HG02852 (cell line): ENCODE data around the gene RAP1GDS1.
"Not testable (repeated sequence)": the region's sequence is repeated elsewhere in the genome, so short reads cannot be mapped to it uniquely, and the experiment has no call there.

Experiments
- ATAC-seq: cut with Tn5 transposase; IDR thresholded peaks from one replicate; pipeline ENCODE4 v1.9.1; 2021; ENCODE audit warnings: mild to moderate bottlenecking, moderate library complexity; ENCODE audit not compliant: unreplicated experiment

RAP1GDS1 gene

DNA sequence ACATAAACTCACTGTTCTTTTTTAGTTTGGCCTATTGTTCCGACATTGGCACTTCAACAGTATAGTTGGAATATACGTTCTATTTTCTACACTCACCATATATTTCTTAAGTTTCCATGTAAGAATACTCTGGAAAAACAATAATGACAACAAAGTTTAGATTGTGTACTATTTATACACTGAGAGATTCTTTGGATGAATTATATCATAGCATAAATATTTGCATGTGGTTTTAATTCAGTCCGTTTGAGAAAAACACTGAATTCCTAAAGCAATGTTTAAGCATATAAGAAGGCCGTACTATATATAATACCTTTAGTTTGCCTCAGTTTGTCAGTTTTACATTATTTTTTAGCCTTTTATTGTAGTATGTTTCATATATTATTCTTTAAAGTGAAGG lies 82.4 kb downstream of the RAP1GDS1 start:
- ATAC-seq = no peak

DNA sequence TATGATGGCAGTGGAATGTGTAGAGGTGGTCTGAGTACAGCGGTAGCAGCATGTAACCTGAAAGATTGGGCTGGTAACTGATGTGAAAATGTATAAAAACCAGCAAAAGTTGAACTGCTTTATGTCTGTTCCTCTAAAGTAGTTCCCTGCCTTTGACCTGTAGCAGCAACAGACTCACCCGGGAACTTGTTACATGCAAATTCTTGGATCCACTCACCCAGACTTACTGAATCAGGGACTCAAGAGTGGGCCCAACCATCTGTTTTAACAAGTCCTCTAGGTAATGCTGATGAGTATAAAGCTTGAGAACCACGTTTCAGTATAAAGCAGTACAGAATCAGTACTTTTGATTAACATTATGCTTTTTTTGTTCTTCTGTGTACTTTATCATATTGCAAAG lies 84.7 kb downstream of the RAP1GDS1 start:
- no peak for ATAC-seq

DNA sequence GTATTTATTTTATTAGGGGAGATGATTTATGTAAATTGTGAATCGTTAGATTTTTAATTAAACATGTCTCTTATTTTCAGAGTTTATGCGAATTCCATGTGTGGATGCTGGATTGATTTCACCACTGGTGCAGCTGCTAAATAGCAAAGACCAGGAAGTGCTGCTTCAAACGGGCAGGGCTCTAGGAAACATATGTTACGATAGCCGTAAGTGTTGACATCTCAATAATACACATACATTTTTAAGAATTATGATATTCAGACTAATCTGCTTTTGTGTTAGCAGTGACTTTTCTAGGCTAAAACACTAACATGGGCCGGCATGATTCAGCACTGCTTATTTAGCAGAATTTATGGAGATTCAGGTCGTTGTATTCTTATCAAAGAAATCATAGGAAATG lies 91.2 kb downstream of the RAP1GDS1 start:
- no peak for ATAC-seq

DNA sequence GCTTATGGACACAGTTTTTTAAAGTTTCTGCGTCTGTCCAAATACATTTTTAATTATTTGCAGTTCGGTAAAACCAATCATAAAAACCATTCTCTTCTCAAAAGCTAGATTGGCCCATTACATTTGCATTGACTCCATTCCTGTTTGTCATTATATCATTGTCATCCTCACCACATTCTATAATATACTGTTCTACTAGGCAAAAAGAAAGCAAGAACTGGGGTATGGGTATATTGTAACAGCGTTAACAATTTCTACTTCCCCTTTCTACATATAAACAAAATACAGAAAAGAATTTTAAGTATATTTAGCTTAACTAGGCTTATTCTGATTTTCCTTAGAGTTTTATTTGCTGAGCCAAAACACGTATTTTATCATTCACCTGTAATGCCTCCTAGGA lies 91.8 kb downstream of the RAP1GDS1 start:
- no peak for ATAC-seq

DNA sequence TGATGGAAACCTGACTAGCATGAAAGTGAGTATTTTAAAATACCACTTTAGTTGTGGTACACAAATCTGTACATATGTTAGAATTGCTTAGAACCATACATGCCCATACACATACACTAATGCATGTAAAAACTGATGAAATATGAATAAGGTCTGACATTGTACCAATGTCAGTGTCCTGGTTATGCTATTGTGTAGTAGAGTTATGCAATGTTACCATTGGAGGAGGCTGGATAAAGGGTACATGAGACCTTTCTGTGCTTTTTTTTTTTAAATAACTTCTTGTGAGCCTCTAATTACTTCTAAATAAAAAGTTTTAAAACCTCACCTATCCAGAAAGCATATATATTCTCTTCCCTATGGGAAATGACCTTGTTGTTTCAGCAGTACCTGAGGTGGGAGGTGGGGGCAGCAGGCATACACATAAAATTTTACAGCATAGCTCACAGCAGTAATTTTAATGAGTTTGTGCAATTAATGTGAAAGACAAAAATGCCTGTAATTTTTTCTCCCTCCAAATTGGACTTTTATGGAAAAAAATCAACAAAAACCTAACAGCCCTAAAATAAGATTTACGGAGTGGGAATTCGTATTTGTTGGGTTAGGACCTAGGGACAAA lies 97.6 kb downstream of the RAP1GDS1 start:
- no peak for ATAC-seq

DNA sequence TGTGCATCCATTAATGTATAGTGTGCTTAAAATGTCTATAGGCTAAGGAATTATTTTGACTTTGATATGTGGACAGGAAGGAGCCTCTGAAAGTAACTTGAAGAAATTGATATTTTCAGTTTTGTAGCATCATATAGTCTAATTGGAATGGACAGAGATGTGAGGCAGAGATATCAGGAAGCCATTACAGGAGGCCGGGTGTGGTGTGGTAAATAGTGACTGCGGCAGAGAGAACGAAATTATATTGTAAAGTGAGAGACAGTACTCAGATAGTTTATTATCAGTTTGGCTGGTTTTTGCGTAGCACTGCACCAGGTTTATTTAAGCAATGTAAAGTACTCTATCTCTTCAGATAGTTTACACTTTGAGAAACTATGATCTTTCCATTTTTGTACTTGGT lies 98.5 kb downstream of the RAP1GDS1 start:
- no peak for ATAC-seq

DNA sequence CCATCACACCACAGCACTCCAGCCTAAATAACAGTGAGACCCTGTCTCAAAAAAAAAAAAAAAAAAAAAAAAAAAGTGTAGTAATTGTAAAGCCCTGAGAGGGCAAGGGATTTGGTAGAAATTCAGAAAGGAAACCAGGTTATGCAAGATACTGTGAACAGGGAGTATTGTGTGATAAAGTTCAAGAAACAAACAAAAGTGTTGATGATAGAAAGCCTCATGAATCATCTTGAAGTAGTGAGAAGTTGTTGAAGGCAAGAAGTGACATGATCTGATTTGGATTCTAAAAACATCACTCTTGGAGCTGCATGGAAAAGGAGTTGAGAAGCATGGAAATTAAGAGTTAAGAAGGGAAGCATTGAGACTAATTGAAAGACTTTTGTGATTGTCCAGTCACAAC lies 102.2 kb downstream of the RAP1GDS1 start:
- ATAC-seq = no peak

DNA sequence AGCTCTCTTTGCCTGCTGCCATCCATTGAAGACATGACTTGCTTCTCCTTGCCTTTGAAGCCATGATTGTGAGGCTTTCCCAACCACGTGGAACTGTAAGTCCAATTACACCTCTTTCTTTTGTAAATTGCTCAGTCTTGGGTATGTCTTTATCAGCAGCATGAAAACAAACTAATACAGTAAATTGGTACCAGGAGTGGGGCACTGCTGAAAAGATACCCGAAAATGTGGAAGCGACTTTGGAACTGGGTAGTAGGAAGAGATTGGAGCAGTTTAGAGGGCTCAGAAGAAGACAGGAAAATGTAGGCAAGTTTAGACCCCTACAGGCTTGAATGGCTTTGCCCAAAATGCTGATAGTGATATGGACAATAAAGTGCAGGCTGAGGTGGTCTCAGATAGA lies 105.1 kb downstream of the RAP1GDS1 start:
- not testable (repeated sequence) for ATAC-seq

DNA sequence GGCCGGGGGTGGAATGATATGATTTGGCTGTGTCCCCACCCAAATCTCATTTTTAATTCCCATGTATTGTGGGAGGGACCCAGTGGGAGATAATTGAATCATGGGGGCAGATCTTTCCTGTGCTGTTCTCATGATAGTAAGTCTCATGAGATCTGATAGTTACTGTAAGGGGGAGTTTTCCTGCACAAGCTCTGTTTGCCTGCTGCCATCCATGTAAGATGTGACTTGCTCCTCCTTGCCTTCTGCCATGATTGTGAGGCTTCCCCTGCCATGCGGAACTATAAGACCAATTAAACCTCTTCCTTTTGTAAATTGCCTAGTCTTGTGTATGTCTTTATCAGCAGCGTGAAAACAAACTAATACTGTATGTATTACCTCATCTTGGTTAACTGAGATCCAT lies 106.8 kb downstream of the RAP1GDS1 start:
- not testable (repeated sequence) for ATAC-seq

DNA sequence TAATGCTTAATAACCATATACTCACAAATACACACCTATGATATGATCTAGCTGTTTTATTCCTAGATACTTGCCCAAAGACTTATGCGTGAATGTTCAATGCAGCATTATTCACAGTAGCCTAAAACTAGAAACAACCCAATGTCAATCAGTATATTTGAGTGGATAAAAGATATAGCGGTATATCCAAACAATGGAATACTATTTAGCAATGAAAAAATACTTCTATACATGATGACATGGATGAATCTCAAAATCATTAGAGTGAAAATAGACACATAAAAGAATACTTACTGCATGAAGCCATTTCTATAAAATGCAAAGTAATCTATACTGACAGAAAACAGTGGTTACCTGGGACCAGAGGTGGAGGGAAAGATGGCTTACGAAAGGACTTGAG lies 108.1 kb downstream of the RAP1GDS1 start:
- no peak for ATAC-seq

DNA sequence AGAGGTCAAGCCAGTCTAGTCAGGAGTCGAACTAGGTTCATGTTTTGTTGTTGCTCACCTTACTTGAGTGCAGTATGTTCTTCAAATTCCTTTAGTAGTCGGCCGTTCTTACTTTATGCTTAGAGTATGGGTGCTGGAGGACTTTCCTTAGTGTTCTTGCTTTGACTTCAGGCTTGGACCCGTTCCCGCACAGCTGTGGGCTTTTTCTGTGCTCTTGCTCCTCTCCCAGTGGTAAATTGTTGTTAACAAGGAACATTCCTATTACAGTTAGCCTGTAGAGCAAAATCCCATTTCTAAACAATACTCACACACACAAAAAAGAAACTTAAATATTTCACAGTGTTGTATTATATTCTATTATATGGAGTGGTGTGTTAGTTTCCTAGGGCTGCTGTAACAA lies 113.5 kb downstream of the RAP1GDS1 start:
- no peak for ATAC-seq

DNA sequence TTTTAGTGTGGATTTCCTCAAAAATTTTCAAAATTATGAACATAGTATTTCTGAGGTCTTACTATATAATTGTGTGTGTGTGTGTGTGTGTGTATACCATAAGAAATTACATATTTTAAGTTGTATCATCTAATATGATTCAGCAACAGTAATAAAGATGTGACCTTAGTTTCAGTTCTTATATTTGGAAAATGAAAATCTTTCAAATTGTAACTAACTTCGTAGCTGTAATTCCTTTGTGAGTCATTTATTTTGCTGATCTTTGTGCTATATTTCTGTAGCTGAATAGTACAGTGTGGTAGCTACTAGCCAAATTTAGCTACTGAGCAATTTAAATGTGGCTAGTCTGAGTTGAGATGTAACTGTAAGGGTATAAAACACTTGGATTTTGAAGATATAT lies 116.4 kb downstream of the RAP1GDS1 start:
- ATAC-seq = no peak

DNA sequence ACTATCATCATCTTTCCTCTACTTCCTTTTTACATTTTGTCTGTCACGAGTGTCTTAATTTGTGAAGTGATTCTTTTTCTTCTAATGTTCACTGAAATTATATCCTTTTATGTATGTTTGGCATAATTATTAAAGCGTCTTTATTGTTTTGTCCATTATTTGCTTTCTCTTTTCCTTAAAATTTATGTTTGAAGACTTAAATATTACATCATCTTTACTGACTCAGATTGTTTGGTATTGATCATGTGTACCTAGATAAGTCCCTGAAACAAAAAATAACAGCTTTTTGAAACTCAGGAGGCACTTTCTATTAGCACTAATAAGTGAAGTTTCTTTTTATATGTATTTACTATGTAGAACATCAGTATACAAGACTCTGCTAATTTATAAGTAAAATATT lies 120.1 kb downstream of the RAP1GDS1 start:
- ATAC-seq = no peak

DNA sequence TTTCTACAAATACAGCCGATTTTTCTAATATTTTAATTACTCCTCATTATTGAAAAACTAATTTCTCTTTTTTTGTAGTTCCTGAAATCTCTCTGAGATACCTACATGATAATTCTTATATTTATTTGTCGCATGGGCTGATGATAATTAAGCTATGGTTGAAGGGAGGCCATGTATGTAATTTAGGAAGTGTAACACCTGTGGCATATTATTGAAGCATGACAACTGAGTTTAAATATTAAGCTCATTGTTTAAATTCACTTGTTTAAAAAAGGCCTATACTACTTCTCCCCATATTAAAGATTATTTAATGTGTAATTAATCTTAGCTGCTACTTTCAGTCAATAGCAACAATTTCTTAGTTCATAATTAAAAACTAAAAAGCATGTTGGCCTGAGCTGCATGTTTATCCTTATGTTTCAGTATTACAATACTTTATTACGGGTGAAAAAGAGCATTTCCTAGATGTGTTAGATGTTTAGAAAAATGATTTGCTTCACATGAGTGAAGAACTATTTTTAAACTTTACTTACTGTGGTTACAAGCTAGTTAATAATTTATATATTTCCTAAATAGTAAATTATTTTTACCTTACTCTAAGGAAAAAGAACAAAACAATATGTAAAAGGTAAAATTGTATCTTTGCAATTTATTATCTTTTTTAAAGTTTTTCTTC lies 122.4 kb downstream of the RAP1GDS1 start:
- ATAC-seq = no peak

DNA sequence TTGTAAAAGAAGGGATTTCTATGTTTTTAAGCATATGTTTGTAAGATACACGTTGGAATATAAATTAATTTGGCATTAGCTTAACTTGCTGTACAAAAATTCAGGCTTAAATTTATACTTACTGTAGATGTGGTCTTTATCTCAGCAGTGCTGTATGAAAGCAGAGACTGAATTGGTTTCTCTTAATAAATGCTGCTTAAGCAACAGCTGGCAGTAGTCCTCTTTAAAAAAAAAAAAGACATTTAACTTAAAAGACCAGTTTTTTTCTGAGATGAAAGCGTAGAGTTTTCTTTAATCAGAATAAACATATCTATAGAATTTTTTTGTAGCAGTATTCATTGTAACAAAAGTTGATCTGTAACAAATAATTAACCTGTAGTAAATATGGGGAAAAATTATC lies 124.6 kb downstream of the RAP1GDS1 start:
- no peak for ATAC-seq

DNA sequence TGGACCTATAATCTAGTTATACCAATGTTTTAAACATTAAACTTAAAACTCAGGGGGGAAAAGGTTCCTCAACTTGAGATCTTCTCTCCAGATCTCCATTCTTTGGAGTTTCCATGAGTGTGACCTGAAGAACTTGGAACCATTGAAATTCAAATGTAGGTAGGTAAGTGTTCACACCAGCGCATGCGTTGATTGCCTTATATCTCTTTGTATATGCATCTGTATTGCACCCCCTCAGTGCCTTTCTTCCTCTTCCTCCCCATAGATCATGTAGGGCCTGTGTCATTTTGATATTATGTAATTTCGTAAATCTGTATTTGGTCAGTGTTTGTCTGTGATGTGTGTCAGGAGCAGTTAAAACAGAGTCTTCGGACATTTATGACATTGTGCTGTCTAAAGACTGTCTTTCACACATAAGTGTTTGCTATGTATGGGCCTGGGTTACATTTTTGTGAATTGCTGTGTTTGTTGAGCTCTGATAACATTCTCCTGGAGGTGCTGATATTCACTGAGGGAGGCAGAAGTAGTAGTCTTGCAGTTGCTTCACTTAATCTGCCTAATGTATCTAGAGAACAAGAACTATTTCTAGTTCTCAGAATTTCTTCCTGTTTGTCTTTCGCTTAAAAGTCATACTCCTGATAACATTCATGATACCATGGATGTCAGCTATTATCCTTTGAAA lies 126.3 kb downstream of the RAP1GDS1 start:
- no peak for ATAC-seq

DNA sequence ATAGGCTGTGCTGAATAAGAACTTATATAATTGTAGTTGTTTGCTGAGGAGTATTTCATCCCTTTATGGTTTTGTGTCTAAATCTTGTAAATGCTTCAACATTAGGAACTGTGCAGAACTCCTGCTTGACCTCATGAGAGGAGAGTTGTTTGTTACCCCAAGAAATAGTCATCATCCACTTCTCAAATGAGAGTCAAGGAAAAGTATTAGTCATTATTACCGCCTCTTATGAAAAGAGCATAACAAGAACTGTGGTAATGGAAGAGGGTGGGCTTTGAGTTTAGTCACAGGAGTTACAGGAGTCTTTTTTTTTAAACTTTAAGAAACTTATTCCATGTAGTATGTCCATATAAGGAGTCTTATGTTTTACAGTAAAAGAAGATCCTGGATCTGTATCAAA lies 132.9 kb downstream of the RAP1GDS1 start:
- ATAC-seq = no peak

DNA sequence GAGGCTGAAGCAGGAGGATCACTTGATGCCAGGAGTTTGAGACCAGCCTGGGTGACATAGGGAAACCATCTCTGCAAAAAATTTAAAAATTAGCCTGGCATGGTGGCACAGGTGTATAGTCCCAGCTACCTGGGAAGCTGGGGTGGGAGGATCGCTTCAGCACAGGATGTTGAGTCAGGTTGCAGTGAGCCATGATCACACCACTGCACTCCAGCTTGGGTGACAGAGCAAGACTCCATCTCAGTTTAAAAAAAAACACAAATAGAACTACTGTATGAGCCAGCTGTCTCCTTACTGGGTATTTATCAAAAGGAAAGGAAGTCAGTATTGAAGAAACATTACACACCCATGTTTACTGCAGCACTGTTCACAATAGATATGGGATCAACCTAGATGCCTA lies 138.7 kb downstream of the RAP1GDS1 start:
- no peak for ATAC-seq

DNA sequence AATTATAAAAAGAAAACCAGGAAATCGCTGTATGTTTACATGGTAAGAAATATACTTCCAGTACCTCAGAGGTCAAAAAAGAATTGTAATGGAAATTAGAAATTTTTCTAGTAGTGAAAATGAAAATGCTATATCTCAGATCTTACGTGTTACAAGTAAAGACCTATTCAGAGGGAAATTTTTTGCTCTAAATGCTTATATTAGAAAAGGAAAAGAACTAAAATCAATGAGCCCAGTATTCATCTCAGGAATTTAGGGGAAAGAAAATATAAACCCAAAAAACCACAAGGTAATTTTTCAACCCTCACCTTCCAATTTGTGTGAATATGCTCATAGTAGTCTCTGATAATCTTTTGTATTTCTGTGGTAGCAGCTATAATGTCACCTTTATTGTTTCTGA lies 145.6 kb downstream of the RAP1GDS1 start:
- ATAC-seq = no peak

DNA sequence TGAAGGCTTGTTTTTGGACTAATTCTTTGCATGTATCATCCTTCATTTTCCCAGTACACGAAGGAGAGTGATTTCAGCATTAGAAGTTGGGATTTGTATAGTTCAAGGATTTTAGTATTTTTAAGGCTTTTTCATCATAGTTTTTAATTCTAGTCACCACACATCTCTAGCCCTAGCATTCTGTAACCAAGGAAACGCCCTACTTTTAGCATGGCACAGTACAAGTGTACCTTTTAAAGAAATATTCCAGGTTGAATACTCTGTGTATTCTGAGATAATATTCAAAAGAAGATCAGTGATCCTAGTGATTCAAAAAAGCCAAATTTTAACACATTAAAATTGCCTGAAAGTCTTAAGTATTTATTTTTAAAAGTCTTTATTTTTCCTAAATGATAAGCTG lies 150.5 kb downstream of the RAP1GDS1 start:
- no peak for ATAC-seq

DNA sequence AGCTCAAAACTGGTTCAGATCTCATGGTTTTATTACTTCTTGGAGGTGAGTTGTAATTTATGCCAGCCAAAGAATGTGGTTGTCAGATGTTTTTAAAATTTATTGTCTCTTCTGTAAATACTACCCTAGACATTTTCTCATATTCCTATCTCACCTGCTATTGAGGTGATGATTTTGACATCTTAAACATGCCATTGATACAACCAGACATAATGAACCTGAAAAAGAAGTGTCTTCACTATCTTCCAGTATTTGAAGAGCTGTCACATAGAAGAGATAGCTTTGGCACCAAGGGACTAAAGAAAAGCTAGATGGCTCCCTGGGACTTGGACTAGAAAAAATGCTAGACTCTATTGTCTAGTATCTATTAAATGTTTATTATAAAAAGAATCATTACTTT lies 155.7 kb downstream of the RAP1GDS1 start:
- ATAC-seq = no peak

DNA sequence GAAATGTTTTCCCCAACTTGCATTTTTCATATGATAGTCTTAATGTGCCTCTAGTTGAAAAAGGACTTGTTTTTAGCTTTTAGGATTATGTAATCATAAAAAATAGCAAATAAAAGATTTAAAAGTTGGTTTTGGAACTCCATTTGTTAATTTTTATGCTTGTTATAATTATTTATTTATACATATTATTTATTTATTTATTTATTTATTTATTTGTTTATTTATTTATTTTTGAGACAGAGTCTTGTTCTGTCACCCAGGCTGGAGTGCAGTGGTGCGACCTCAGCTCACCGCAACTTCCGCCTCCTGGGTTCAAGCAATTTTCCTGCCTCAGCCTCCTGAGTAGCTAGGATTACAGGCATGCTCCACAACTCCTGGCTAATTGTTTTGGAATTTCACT lies 159.0 kb downstream of the RAP1GDS1 start:
- not testable (repeated sequence) for ATAC-seq
